ENCODE results near the gene CAPN5. TPM values are rescaled to one million over a fixed set of nuclear protein-coding genes. Genes with fewer than 3 reads are reported as not detected.

CAPN5 gene
- total and polyA plus RNA-seq, 2 of the 8 experiments (the other 6 are each of a cell fraction or from before 2014, with no cell fraction given): 21.5 to 22.4 TPM

DNA sequence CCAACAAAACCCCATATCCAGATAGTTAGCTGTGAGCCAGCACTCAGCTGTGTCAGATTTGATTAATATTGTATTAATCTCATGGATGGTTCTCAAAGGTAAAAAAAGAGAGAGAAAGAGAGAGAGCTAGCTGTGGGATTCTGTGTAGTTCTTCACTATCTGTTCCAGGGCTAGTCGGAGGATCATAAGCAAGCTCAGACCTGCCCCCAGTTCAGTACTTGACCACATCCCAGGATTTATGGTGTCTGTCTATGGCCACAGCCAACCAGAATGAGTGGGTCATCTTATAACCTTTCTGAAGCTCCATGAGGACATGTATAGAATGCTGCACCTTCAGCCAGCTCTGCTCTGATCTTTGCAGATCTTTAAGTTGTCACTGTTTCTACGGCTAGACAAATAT is 46.0 kb upstream of the CAPN5 start:
- Histone ChIP-seq H2AFZ (ENCODE audit: low read length) (no peak overlapping the region), H2BK20ac (ENCODE audit: low read length) (no peak overlapping the region), H3K9ac (replicated peaks in 1 of 4; ENCODE audit: extremely low read depth in 1 of 4, low read depth in 3 of 4, low read length in 3 of 4) (no peak overlapping the region), H3K4me2 (ENCODE audit: insufficient read depth in 1 of 2, low read depth in 2 of 2, low read length in 2 of 2) (no peak overlapping the region), H3K4ac (replicated peaks; ENCODE audit: insufficient read length, low read depth, low read length) (no peak overlapping the region), H3K23ac (ENCODE audit: insufficient read length) (no peak overlapping the region), H3K9me3 (ENCODE audit: insufficient read depth in 2 of 2, low read depth in 1 of 2, low read length in 1 of 2) (no peaks in the 10 kb centered on the region), H2BK5ac (ENCODE audit: low read depth, low read length) (no peak overlapping the region), H3K56ac (replicated peaks; ENCODE audit: insufficient read length, low read depth, low read length) (no peak overlapping the region), H3K18ac (ENCODE audit: extremely low read depth, low read length) (no peak overlapping the region), H3K27me3 (replicated peaks in 1 of 4; ENCODE audit: control insufficient read depth in 3 of 4, extremely low read depth in 1 of 4, insufficient read depth in 3 of 4, low read length in 3 of 4) (no peaks in the 10 kb centered on the region), H4K5ac (ENCODE audit: insufficient read length, low read depth, low read length) (no peak overlapping the region), H4K20me1 (replicated peaks in 1 of 2; ENCODE audit: control insufficient read depth in 1 of 2, insufficient read depth in 2 of 2, low read length in 2 of 2) (no peaks in the 10 kb centered on the region), H3K79me1 (ENCODE audit: low read depth, low read length) (no peaks in the 10 kb centered on the region), H2BK15ac (ENCODE audit: low read length) (no peak overlapping the region), H3K36me3 (ENCODE audit: control insufficient read depth in 2 of 4, insufficient read depth in 4 of 4, low read length in 3 of 4) (no peaks in the 10 kb centered on the region), H3K27ac (ENCODE audit: low read depth, low read length) (no peak overlapping the region), H4K8ac (ENCODE audit: extremely low read depth, insufficient read depth, low read length) (no peak overlapping the region), H2BK12ac (ENCODE audit: low read depth, low read length) (no peak overlapping the region), H3K4me3 (ENCODE audit: extremely low read depth in 1 of 4, insufficient read depth in 2 of 4, low read depth in 3 of 4, low read length in 4 of 4) (no peak overlapping the region), H2BK120ac (replicated peaks; ENCODE audit: low read depth, low read length) (no peak overlapping the region), H4K91ac (replicated peaks; ENCODE audit: insufficient read length, low read length) (no peak overlapping the region), H2AK5ac (ENCODE audit: low read depth, low read length) (no peak overlapping the region), H3K79me2 (ENCODE audit: control insufficient read depth in 1 of 2, insufficient read depth in 2 of 2, low read length in 2 of 2) (no peaks in the 10 kb centered on the region), H3K4me1 (replicated peaks in 1 of 4; ENCODE audit: control insufficient read depth in 3 of 4, insufficient read depth in 4 of 4, low read length in 3 of 4) (peaks cover 0 to 4% (median 1%) of the 10 kb centered on the region in 4 experiments; a peak in 2 of 7 replicates), H3K23me2 (ENCODE audit: low read depth, low read length) (no peaks in the 10 kb centered on the region), H3K14ac (ENCODE audit: insufficient read length) (no peak overlapping the region)
- no peak for FAIRE-seq
- POLR2A ChIA-PET (ENCODE audit: partially characterized antibody): interaction anchor here (1.7 kb wide), 1 partner anchor 10 kb away, joined by 5 read pairs; no protein-coding TSS in a partner anchor
- CTCF ChIA-PET (ENCODE audit: partially characterized antibody): interaction anchor here (1.6 to 2.9 kb wide), 3 partner anchors 19 to 101 kb away, joined by 4 to 11 read pairs (median 9); no protein-coding TSS in a partner anchor
- TF ChIP-seq KDM5A (IDR thresholded peaks at IDR 0.05; ENCODE audit: low read length): no peak
- no peak for TF ChIP-seq SIX5 (IDR thresholded peaks at IDR 0.05; ENCODE audit: low read depth, low read length)
- no peak for TF ChIP-seq SIRT6 (IDR thresholded peaks at IDR 0.05; ENCODE audit: low read length)
- TF ChIP-seq RFX5 (IDR thresholded peaks at IDR 0.05; ENCODE audit: borderline replicate concordance, low read depth, low read length): no peak
- no peak for TF ChIP-seq CHD1 (IDR thresholded peaks at IDR 0.05; ENCODE audit: low read depth, low read length)
- TF ChIP-seq HDAC2 (IDR thresholded peaks at IDR 0.05; ENCODE audit: borderline replicate concordance in 1 of 2, low read depth in 2 of 2, low read length in 2 of 2): no peak
- TF ChIP-seq TAF1 (IDR thresholded peaks at IDR 0.05; ENCODE audit: low read depth, low read length): no peak
- TF ChIP-seq SP4 (IDR thresholded peaks at IDR 0.05; ENCODE audit: low read length): no peak
- no peak for TF ChIP-seq POLR2A (IDR thresholded peaks at IDR 0.05; ENCODE audit: control extremely low read depth in 1 of 2, low read depth in 2 of 2, low read length in 2 of 2)
- no peak for TF ChIP-seq ZNF274 (IDR thresholded peaks at IDR 0.05; ENCODE audit: borderline replicate concordance, extremely low read depth, low read length)
- TF ChIP-seq JUN (IDR thresholded peaks at IDR 0.05; ENCODE audit: low read depth, low read length): no peak
- TF ChIP-seq, protein P1, sequence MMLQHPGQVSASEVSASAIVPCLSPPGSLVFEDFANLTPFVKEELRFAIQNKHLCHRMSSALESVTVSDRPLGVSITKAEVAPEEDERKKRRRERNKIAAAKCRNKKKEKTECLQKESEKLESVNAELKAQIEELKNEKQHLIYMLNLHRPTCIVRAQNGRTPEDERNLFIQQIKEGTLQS (IDR thresholded peaks at IDR 0.05; ENCODE audit: insufficient read depth, low read depth, low read length): no peak
- TF ChIP-seq CHD2 (IDR thresholded peaks at IDR 0.05; ENCODE audit: low read length): no peak
- TF ChIP-seq NANOG (IDR thresholded peaks at IDR 0.05; ENCODE audit: insufficient read depth, low read depth, low read length, poor library complexity, severe bottlenecking): no peak
- DNase-seq (ENCODE audit: low read depth in 1 of 2, low spot score in 2 of 2): no peak
- WGBS, 2 experiments (ENCODE audit: extremely low coverage in 1 of 2, insufficient coverage in 1 of 2, insufficient read length in 1 of 2, insufficient replicate concordance in 2 of 2, low coverage in 1 of 2, low lambda C conversion rate in 2 of 2, missing lambda C conversion rate in 1 of 2): 90% methylated on average over 2 of the region's 2 CpGs; no CpG with 5 or more reads in 1 of the 2 experiments
